GM13976 (cell line): ENCODE measurements around the gene PTPRG.

ENCODE experiments used
- DNase-seq: peaks from one replicate; pipeline ENCODE4 v3.0.0; 2012; ENCODE audit warnings: low spot score
- CTCF ChIP-seq: IDR thresholded peaks from 2 replicates; pipeline ENCODE4 v1.5.1; 2012; ENCODE audit warnings: borderline replicate concordance, mild to moderate bottlenecking; ENCODE audit not compliant: insufficient read depth; ENCODE audit errors: extremely low read depth, missing control alignments, control extremely low read depth
- in situ Hi-C: fragments of 300-500 bp; cut with MboI; formaldehyde crosslinking; loops from one replicate; pipeline ENCODE4 v1.12.0; 2022; ENCODE audit warnings: low sequenced_read_pairs, mixed read lengths, inconsistent platforms; ENCODE audit not compliant: unreplicated experiment

The PTPRG gene

GRCh38 chr3:61980041-61980440, 418.7 kb downstream of the PTPRG start:
- in situ Hi-C loops = no loop called here
- TF ChIP-seq CTCF = no peak

GRCh38 chr3:61981060-61981459, 419.7 kb downstream of the PTPRG start:
- DNase-seq = no peak
- no peak for TF ChIP-seq CTCF
- in situ Hi-C loops = no loop called here

More at GRCh38 chr3:61980041-61980440, 418.7 kb downstream of the PTPRG start:
- no peak for DNase-seq

- TF ChIP-seq CTCF = no peak
- DNase-seq = no peak
- in situ Hi-C loops = no loop called here
Measured at GRCh38 chr3:61983479-61983878, 422.1 kb downstream of the PTPRG start.

- in situ Hi-C loops = no loop called here
- no peak for DNase-seq
- no peak for TF ChIP-seq CTCF
Measured at GRCh38 chr3:61985020-61985419, 423.6 kb downstream of the PTPRG start.

- DNase-seq = no peak
- no peak for TF ChIP-seq CTCF
- in situ Hi-C loops = no loop called here
Measured at GRCh38 chr3:61986473-61986872, 425.1 kb downstream of the PTPRG start.

- DNase-seq = no peak
- in situ Hi-C loops = no loop called here
- no peak for TF ChIP-seq CTCF
Measured at GRCh38 chr3:61989681-61990080, 428.3 kb downstream of the PTPRG start.
